ENCODE results near the gene SHISA6.

DNA sequence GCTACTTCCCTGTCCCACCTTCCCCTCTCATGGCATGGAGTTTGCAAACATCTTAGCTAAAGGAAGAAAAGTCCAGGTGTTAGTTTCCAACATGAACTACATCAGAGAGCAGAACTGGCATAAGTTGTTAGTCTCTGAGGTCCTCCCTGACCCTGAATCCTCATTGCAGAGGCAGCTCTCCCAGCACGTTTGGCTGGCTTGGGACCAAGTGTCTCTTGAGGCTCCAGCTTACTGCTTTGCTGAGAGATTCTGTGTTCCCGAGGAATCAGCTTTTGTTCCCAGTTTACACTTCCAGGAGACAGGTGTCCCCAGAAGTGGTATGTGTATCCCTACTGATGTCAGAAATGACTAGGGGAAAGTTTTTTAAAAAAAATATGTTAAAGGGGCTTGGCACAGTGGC, 371.9 kb downstream of the SHISA6 start:
- no peak for TF ChIP-seq POLR2A (IDR thresholded peaks at IDR 0.05)
- TF ChIP-seq, protein P1, sequence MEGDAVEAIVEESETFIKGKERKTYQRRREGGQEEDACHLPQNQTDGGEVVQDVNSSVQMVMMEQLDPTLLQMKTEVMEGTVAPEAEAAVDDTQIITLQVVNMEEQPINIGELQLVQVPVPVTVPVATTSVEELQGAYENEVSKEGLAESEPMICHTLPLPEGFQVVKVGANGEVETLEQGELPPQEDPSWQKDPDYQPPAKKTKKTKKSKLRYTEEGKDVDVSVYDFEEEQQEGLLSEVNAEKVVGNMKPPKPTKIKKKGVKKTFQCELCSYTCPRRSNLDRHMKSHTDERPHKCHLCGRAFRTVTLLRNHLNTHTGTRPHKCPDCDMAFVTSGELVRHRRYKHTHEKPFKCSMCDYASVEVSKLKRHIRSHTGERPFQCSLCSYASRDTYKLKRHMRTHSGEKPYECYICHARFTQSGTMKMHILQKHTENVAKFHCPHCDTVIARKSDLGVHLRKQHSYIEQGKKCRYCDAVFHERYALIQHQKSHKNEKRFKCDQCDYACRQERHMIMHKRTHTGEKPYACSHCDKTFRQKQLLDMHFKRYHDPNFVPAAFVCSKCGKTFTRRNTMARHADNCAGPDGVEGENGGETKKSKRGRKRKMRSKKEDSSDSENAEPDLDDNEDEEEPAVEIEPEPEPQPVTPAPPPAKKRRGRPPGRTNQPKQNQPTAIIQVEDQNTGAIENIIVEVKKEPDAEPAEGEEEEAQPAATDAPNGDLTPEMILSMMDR (IDR thresholded peaks at IDR 0.05): no peak

Data from thyroid gland (tissue), 4 donors.